Uterus (tissue), 2 donors: ENCODE measurements around the gene DNAH7.

Source experiments
- CTCF ChIP-seq, 4 experiments: fragments of 200-600 bp in 2 of 4; fragments of 450-650 bp in 2 of 4; sonication (generic) in 2 of 4; IDR thresholded peaks; one replicate each; pipeline ENCODE4 v1.5.1; 2016 to 2019; ENCODE audit warnings: antibody characterized with exemption in 4 of 4, mild to moderate bottlenecking in 2 of 4, moderate library complexity in 1 of 4
- POLR2A ChIP-seq, 2 donors: fragments of 450-650 bp; IDR thresholded peaks; one replicate each; pipeline ENCODE4 v1.6.1; 2016; ENCODE audit warnings: antibody characterized with exemption in 2 of 2, mild to moderate bottlenecking in 1 of 2, moderate library complexity in 1 of 2

GRCh38 chr2:195824478-195824877 lies 244.2 kb downstream of the DNAH7 start:
- TF ChIP-seq CTCF (IDR thresholded peaks at IDR 0.05) (no peak), POLR2A (IDR thresholded peaks at IDR 0.05) (no peak)
